ENCODE measurements around the gene PPP1R1C.

GRCh38 chr2:182066400-182067087, 80.9 kb downstream of the PPP1R1C start:
- TF ChIP-seq CTCF (IDR thresholded peaks at IDR 0.05) = no peak
- TF ChIP-seq POLR2A (IDR thresholded peaks at IDR 0.05) = no peak
